GM12878 (cell line): Measurements from ENCODE around the gene PEAR1.

Source experiments
- EP300 ChIP-seq, 2 experiments: fragments of 150-350 bp in 1 of 2; IDR thresholded peaks; 2 replicates each; pipeline ENCODE4 v1.6.1; 2011 to 2012; ENCODE audit warnings: low read depth in 2 of 2, low read length in 2 of 2, borderline replicate concordance in 1 of 2, improper control_type of control experiment in 1 of 2, inconsistent platforms in 1 of 2; ENCODE audit not compliant: control insufficient read depth in 1 of 2
- NBN ChIP-seq: fragments of 450-650 bp; IDR thresholded peaks from 2 replicates; pipeline ENCODE4 v1.6.1; 2016
- POLR2A ChIP-seq: IDR thresholded peaks from 2 replicates; pipeline ENCODE4 v1.6.1; 2011; ENCODE audit warnings: low read depth, mild to moderate bottlenecking, low read length
- RBBP5 ChIP-seq: fragments of 200-600 bp; sonication (generic); conservative IDR thresholded peaks from 2 replicates; pipeline ENCODE4 v1.6.1; 2016
- STAT3 ChIP-seq: IDR thresholded peaks from 2 replicates; pipeline ENCODE4 v1.6.1; 2011; ENCODE audit warnings: low read depth, low read length, improper control_type of control experiment
- TARDBP ChIP-seq: IDR thresholded peaks from 2 replicates; pipeline ENCODE4 v1.6.1; 2016; ENCODE audit warnings: borderline replicate concordance
- TF ChIP-seq, protein P1 (sequence below), 3 experiments: IDR thresholded peaks in 2 of 3; conservative IDR thresholded peaks in 1 of 3; 2 replicates each; pipeline ENCODE4 v1.5.1; 2011; ENCODE audit warnings: low read depth in 3 of 3, low read length in 3 of 3, mild to moderate bottlenecking in 3 of 3, control low read depth in 2 of 3, moderate library complexity in 2 of 3, inconsistent platforms in 1 of 3, mixed read lengths in 1 of 3; ENCODE audit not compliant: control insufficient read depth in 2 of 3, insufficient read depth in 1 of 3; ENCODE audit errors: extremely low read depth in 1 of 3
- TF ChIP-seq, protein P2 (sequence below): IDR thresholded peaks from 2 replicates; pipeline ENCODE4 v1.6.1; 2012; ENCODE audit warnings: low read depth, low read length, improper control_type of control experiment
- TF ChIP-seq, protein P3 (sequence below): fragments of 450-650 bp; formaldehyde crosslinking; IDR thresholded peaks from 2 replicates; pipeline ENCODE4 v1.4.0; 2020; ENCODE audit warnings: mild to moderate bottlenecking, moderate library complexity
- TF ChIP-seq, protein P4 (sequence below): IDR thresholded peaks from 2 replicates; pipeline ENCODE4 v1.6.1; 2012; ENCODE audit warnings: low read depth, low read length, improper control_type of control experiment

DNA sequence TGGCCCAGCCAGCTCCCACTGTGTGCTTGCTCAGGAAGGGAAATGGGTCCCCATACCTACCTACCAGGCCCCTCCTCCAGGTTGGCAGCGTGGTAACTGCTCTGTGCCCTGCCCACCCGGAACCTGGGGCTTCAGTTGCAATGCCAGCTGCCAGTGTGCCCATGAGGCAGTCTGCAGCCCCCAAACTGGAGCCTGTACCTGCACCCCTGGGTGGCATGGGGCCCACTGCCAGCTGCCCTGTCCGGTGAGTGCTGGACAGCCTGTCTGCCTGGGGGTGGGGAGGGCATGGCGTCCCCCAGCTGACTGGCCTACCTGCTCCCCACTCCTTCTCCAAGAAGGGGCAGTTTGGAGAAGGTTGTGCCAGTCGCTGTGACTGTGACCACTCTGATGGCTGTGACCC lies 16.2 kb downstream of the PEAR1 start:
- TF ChIP-seq, protein P1, sequence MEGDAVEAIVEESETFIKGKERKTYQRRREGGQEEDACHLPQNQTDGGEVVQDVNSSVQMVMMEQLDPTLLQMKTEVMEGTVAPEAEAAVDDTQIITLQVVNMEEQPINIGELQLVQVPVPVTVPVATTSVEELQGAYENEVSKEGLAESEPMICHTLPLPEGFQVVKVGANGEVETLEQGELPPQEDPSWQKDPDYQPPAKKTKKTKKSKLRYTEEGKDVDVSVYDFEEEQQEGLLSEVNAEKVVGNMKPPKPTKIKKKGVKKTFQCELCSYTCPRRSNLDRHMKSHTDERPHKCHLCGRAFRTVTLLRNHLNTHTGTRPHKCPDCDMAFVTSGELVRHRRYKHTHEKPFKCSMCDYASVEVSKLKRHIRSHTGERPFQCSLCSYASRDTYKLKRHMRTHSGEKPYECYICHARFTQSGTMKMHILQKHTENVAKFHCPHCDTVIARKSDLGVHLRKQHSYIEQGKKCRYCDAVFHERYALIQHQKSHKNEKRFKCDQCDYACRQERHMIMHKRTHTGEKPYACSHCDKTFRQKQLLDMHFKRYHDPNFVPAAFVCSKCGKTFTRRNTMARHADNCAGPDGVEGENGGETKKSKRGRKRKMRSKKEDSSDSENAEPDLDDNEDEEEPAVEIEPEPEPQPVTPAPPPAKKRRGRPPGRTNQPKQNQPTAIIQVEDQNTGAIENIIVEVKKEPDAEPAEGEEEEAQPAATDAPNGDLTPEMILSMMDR (IDR thresholded peaks at IDR 0.05 in 2 of 3, conservative IDR thresholded peaks at IDR 0.05 in 1 of 3; ENCODE audit: control insufficient read depth in 2 of 3, extremely low read depth in 1 of 3, insufficient read depth in 1 of 3, low read depth in 3 of 3, low read length in 3 of 3) = no peak
- TF ChIP-seq EP300 (IDR thresholded peaks at IDR 0.05; ENCODE audit: borderline replicate concordance in 1 of 2, control insufficient read depth in 1 of 2, low read depth in 2 of 2, low read length in 2 of 2) (no peak), STAT3 (no peak), TARDBP (no peak), POLR2A (no peak), NBN (no peak), RBBP5 (no peak)
- TF ChIP-seq, protein P2, sequence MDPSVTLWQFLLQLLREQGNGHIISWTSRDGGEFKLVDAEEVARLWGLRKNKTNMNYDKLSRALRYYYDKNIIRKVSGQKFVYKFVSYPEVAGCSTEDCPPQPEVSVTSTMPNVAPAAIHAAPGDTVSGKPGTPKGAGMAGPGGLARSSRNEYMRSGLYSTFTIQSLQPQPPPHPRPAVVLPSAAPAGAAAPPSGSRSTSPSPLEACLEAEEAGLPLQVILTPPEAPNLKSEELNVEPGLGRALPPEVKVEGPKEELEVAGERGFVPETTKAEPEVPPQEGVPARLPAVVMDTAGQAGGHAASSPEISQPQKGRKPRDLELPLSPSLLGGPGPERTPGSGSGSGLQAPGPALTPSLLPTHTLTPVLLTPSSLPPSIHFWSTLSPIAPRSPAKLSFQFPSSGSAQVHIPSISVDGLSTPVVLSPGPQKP = no peak
- TF ChIP-seq, protein P3, sequence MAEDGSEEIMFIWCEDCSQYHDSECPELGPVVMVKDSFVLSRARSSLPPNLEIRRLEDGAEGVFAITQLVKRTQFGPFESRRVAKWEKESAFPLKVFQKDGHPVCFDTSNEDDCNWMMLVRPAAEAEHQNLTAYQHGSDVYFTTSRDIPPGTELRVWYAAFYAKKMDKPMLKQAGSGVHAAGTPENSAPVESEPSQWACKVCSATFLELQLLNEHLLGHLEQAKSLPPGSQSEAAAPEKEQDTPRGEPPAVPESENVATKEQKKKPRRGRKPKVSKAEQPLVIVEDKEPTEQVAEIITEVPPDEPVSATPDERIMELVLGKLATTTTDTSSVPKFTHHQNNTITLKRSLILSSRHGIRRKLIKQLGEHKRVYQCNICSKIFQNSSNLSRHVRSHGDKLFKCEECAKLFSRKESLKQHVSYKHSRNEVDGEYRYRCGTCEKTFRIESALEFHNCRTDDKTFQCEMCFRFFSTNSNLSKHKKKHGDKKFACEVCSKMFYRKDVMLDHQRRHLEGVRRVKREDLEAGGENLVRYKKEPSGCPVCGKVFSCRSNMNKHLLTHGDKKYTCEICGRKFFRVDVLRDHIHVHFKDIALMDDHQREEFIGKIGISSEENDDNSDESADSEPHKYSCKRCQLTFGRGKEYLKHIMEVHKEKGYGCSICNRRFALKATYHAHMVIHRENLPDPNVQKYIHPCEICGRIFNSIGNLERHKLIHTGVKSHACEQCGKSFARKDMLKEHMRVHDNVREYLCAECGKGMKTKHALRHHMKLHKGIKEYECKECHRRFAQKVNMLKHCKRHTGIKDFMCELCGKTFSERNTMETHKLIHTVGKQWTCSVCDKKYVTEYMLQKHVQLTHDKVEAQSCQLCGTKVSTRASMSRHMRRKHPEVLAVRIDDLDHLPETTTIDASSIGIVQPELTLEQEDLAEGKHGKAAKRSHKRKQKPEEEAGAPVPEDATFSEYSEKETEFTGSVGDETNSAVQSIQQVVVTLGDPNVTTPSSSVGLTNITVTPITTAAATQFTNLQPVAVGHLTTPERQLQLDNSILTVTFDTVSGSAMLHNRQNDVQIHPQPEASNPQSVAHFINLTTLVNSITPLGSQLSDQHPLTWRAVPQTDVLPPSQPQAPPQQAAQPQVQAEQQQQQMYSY (CRISPR knock-in tag) = no peak
- TF ChIP-seq, protein P4, sequence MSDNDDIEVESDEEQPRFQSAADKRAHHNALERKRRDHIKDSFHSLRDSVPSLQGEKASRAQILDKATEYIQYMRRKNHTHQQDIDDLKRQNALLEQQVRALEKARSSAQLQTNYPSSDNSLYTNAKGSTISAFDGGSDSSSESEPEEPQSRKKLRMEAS = no peak
